Gastroesophageal sphincter (tissue), 3 donors: Measurements from ENCODE around the gene GSDME.

ENCODE experiments used
- EP300 ChIP-seq: sonication (generic); formaldehyde crosslinking; IDR thresholded peaks from one replicate; pipeline ENCODE4 v1.6.1; 2017; ENCODE audit warnings: antibody characterized with exemption, mild to moderate bottlenecking
- POLR2A ChIP-seq, 2 donors: fragments of 450-650 bp; IDR thresholded peaks; one replicate each; pipeline ENCODE4 v1.6.1; 2017; ENCODE audit warnings: antibody characterized with exemption in 2 of 2, mild to moderate bottlenecking in 2 of 2, moderate library complexity in 1 of 2
- POLR2AphosphoS5 ChIP-seq: sonication (generic); formaldehyde crosslinking; IDR thresholded peaks from one replicate; pipeline ENCODE4 v1.6.1; 2017; ENCODE audit warnings: antibody characterized with exemption
- TF ChIP-seq, protein P1 (sequence below), 4 experiments: fragments of 200-600 bp in 2 of 4; fragments of 450-650 bp in 2 of 4; sonication (generic) in 1 of 4; IDR thresholded peaks; one replicate each; pipeline ENCODE4 v1.5.1; 2017 to 2019; ENCODE audit warnings: antibody characterized with exemption in 4 of 4, mild to moderate bottlenecking in 2 of 4, moderate library complexity in 2 of 4

DNA sequence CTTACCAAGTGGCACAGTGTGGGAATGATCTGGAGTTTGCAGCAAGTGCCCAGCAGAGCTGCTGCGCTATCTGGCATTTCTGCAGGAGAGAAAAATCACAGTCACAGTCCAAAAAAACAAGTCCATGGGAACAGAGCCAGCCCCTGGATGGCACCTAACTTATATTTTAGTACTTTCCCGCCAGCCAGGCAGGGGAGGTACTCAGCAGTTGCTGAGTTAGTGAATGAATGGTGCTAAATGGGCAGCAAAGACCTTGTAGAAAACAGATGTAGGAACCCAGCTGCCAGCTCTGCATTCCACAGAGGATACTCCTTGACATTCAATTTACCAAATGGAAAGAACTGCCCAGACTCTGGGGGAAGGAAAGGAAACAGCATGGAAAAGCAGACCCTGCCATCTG is 54.5 kb downstream of the GSDME start:
- TF ChIP-seq EP300 (no peak), POLR2A (IDR thresholded peaks at IDR 0.05) (no peak), POLR2AphosphoS5 (no peak)
- TF ChIP-seq, protein P1, sequence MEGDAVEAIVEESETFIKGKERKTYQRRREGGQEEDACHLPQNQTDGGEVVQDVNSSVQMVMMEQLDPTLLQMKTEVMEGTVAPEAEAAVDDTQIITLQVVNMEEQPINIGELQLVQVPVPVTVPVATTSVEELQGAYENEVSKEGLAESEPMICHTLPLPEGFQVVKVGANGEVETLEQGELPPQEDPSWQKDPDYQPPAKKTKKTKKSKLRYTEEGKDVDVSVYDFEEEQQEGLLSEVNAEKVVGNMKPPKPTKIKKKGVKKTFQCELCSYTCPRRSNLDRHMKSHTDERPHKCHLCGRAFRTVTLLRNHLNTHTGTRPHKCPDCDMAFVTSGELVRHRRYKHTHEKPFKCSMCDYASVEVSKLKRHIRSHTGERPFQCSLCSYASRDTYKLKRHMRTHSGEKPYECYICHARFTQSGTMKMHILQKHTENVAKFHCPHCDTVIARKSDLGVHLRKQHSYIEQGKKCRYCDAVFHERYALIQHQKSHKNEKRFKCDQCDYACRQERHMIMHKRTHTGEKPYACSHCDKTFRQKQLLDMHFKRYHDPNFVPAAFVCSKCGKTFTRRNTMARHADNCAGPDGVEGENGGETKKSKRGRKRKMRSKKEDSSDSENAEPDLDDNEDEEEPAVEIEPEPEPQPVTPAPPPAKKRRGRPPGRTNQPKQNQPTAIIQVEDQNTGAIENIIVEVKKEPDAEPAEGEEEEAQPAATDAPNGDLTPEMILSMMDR (IDR thresholded peaks at IDR 0.05) = no peak
